ENCODE results near the gene SLAIN1. TPM values are rescaled to one million over a fixed set of nuclear protein-coding genes. Genes with fewer than 3 reads are reported as not detected.

SLAIN1 gene
- total RNA-seq, 1 donor from 2014 or later: 3.4 TPM

DNA sequence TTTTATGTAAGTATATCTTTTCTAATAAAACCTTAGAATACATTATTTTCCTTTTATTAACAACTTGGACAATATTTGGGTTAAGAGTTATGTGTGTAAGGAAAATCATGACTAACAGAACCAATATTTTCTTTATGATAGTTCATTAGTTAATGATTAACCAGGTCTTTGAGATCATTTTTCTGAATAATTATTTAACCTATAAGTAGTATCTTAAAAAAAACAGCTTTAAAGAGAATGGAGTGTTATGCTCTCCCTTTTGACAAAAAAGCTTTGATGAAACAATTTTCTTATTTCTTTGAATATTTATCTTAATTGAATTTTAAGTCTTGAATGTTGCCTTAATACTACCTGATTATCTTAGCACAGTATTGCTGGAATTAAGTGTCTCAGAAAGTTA, 3.8 kb downstream of the SLAIN1 start:
- H3K4me3 Mint-ChIP-seq (ENCODE audit: unreplicated experiment): no peak overlapping the region

DNA sequence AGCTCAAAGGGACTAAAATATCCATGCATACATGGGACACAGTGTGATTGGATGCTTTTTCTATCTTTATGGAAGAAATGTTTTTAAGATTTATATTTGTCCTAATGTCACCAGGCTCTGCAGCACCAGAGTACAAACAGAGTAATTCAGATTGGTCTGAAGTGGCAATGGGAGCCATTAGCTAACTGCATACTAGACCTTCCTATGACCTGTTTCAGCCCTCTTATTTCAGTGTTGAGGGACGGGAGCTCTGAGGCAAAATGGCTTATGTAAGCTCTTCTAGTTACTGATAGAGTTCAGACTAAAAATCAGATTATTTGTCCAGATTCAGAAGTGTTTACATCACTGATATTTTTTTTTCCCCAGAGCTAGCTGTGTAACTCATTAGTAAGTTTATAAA, 4.9 kb downstream of the SLAIN1 start:
- peaks cover 17% of the 10 kb centered on the region for H3K27me3 ChIP-seq (ENCODE audit: insufficient read depth, low read length)
- no peak overlapping the region for H3K4me3 ChIP-seq (ENCODE audit: insufficient read depth, low read depth, low read length)
- FAIRE-seq (no peak), DNase-seq (ENCODE audit: low read depth) (no peak)
- no peaks in the 10 kb centered on the region for H3K9me3 ChIP-seq (ENCODE audit: insufficient read depth, low read depth, low read length)
- H3K4me2 ChIP-seq (ENCODE audit: low read length): no peak overlapping the region
- Mint-ChIP-seq H3K27me3 (ENCODE audit: low read depth, unreplicated experiment) (no peaks in the 10 kb centered on the region), H3K9me3 (ENCODE audit: unreplicated experiment) (no peaks in the 10 kb centered on the region), H3K4me3 (ENCODE audit: unreplicated experiment) (no peak overlapping the region), H3K36me3 (ENCODE audit: low read depth, unreplicated experiment) (no peaks in the 10 kb centered on the region), H3K27ac (ENCODE audit: unreplicated experiment) (no peak overlapping the region), H3K4me1 (ENCODE audit: low read depth, unreplicated experiment) (no peaks in the 10 kb centered on the region)
- no peak overlapping the region for H3K27ac ChIP-seq (ENCODE audit: low read depth, low read length)
- TF ChIP-seq, protein P1, sequence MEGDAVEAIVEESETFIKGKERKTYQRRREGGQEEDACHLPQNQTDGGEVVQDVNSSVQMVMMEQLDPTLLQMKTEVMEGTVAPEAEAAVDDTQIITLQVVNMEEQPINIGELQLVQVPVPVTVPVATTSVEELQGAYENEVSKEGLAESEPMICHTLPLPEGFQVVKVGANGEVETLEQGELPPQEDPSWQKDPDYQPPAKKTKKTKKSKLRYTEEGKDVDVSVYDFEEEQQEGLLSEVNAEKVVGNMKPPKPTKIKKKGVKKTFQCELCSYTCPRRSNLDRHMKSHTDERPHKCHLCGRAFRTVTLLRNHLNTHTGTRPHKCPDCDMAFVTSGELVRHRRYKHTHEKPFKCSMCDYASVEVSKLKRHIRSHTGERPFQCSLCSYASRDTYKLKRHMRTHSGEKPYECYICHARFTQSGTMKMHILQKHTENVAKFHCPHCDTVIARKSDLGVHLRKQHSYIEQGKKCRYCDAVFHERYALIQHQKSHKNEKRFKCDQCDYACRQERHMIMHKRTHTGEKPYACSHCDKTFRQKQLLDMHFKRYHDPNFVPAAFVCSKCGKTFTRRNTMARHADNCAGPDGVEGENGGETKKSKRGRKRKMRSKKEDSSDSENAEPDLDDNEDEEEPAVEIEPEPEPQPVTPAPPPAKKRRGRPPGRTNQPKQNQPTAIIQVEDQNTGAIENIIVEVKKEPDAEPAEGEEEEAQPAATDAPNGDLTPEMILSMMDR (IDR thresholded peaks at IDR 0.05; ENCODE audit: insufficient read depth, low read depth, low read length): no peak
- TF ChIP-seq EZH2 (IDR thresholded peaks at IDR 0.05; ENCODE audit: insufficient read depth, low read length): no peak
- no peaks in the 10 kb centered on the region for H4K20me1 ChIP-seq (ENCODE audit: insufficient read depth, low read length)
- no peak overlapping the region for H2AFZ ChIP-seq (ENCODE audit: low read depth, low read length)
- no peaks in the 10 kb centered on the region for H3K36me3 ChIP-seq (ENCODE audit: insufficient read depth, low read length)
- H3K9ac ChIP-seq (ENCODE audit: low read length): no peak overlapping the region
- H3K79me2 ChIP-seq (ENCODE audit: insufficient read depth, low read length): no peaks in the 10 kb centered on the region
- peaks cover 4% of the 10 kb centered on the region for H3K4me1 ChIP-seq (ENCODE audit: insufficient read depth, low read length)

More for the DNA sequence above, 3.8 kb downstream of the SLAIN1 start:
- no peaks in the 10 kb centered on the region for H3K36me3 Mint-ChIP-seq (ENCODE audit: low read depth, unreplicated experiment)
- H3K36me3 ChIP-seq (ENCODE audit: insufficient read depth, low read length): no peaks in the 10 kb centered on the region
- DNase-seq (ENCODE audit: low read depth): no peak
- no peak for FAIRE-seq
- H3K9ac ChIP-seq (ENCODE audit: low read length): no peak overlapping the region
- H3K4me1 Mint-ChIP-seq (ENCODE audit: low read depth, unreplicated experiment): no peaks in the 10 kb centered on the region
- no peak for TF ChIP-seq EZH2 (IDR thresholded peaks at IDR 0.05; ENCODE audit: insufficient read depth, low read length)
- TF ChIP-seq, protein P1 (IDR thresholded peaks at IDR 0.05; ENCODE audit: insufficient read depth, low read depth, low read length): no peak
- H2AFZ ChIP-seq (ENCODE audit: low read depth, low read length): no peak overlapping the region
- H3K27me3 Mint-ChIP-seq (ENCODE audit: low read depth, unreplicated experiment): peaks cover 4% of the 10 kb centered on the region
- no peaks in the 10 kb centered on the region for H3K9me3 ChIP-seq (ENCODE audit: insufficient read depth, low read depth, low read length)
- H3K27ac Mint-ChIP-seq (ENCODE audit: unreplicated experiment): no peak overlapping the region
- H3K27me3 ChIP-seq (ENCODE audit: insufficient read depth, low read length): peaks cover 27% of the 10 kb centered on the region
- H3K4me3 ChIP-seq (ENCODE audit: insufficient read depth, low read depth, low read length): no peak overlapping the region
- H3K4me2 ChIP-seq (ENCODE audit: low read length): no peak overlapping the region
- no peak overlapping the region for H3K27ac ChIP-seq (ENCODE audit: low read depth, low read length)
- peaks cover 4% of the 10 kb centered on the region for H3K4me1 ChIP-seq (ENCODE audit: insufficient read depth, low read length)
- H3K9me3 Mint-ChIP-seq (ENCODE audit: unreplicated experiment): no peaks in the 10 kb centered on the region
- no peaks in the 10 kb centered on the region for H4K20me1 ChIP-seq (ENCODE audit: insufficient read depth, low read length)
- H3K79me2 ChIP-seq (ENCODE audit: insufficient read depth, low read length): no peaks in the 10 kb centered on the region

GRCh38 chr13:77703408-77703807, 5.9 kb downstream of the SLAIN1 start:
- Histone ChIP-seq H3K79me2 (ENCODE audit: insufficient read depth, low read length) (no peaks in the 10 kb centered on the region), H3K9me3 (ENCODE audit: insufficient read depth, low read depth, low read length) (no peaks in the 10 kb centered on the region), H3K9ac (ENCODE audit: low read length) (no peak overlapping the region), H3K4me2 (ENCODE audit: low read length) (no peak overlapping the region), H3K27me3 (ENCODE audit: insufficient read depth, low read length) (peaks cover 17% of the 10 kb centered on the region), H3K4me3 (ENCODE audit: insufficient read depth, low read depth, low read length) (no peak overlapping the region), H4K20me1 (ENCODE audit: insufficient read depth, low read length) (no peaks in the 10 kb centered on the region), H3K36me3 (ENCODE audit: insufficient read depth, low read length) (no peaks in the 10 kb centered on the region), H3K27ac (ENCODE audit: low read depth, low read length) (no peak overlapping the region), H2AFZ (ENCODE audit: low read depth, low read length) (no peak overlapping the region), H3K4me1 (ENCODE audit: insufficient read depth, low read length) (peaks cover 4% of the 10 kb centered on the region)
- FAIRE-seq (no peak), DNase-seq (ENCODE audit: low read depth) (no peak)
- Mint-ChIP-seq H3K9me3 (ENCODE audit: unreplicated experiment) (no peaks in the 10 kb centered on the region), H3K36me3 (ENCODE audit: low read depth, unreplicated experiment) (no peaks in the 10 kb centered on the region), H3K4me1 (ENCODE audit: low read depth, unreplicated experiment) (no peaks in the 10 kb centered on the region), H3K27me3 (ENCODE audit: low read depth, unreplicated experiment) (no peaks in the 10 kb centered on the region), H3K27ac (ENCODE audit: unreplicated experiment) (no peak overlapping the region), H3K4me3 (ENCODE audit: unreplicated experiment) (no peak overlapping the region)
- TF ChIP-seq, protein P1 (IDR thresholded peaks at IDR 0.05; ENCODE audit: insufficient read depth, low read depth, low read length): no peak
- no peak for TF ChIP-seq EZH2 (IDR thresholded peaks at IDR 0.05; ENCODE audit: insufficient read depth, low read length)
